Astrocyte (in vitro differentiated cells and primary cell): ENCODE measurements around the gene ZNF425.

Source experiments
- CTCF ChIP-seq: IDR thresholded peaks from 2 replicates; pipeline ENCODE4 v1.5.1; 2011; ENCODE audit warnings: low read depth, mild to moderate bottlenecking, inconsistent platforms, low read length, moderate library complexity; ENCODE audit not compliant: insufficient read depth
- EZH2 ChIP-seq: IDR thresholded peaks from 2 replicates; pipeline ENCODE4 v1.6.1; 2012; ENCODE audit warnings: mild to moderate bottlenecking, low read length, inconsistent platforms; ENCODE audit not compliant: insufficient read depth

GRCh38 chr7:149060156-149060555, 66.0 kb downstream of the ZNF425 start:
- TF ChIP-seq CTCF (no peak), EZH2 (no peak)
